GM10266 (cell line): ENCODE results near the gene SIGLEC8.

Experiments used
- DNase-seq: peaks from one replicate; pipeline ENCODE4 v3.0.0; 2012; ENCODE audit errors: extremely low spot score
- TF ChIP-seq, protein P1 (sequence below): IDR thresholded peaks from 2 replicates; pipeline ENCODE4 v1.5.1; 2012; ENCODE audit warnings: mild to moderate bottlenecking, low read depth; ENCODE audit not compliant: control insufficient read depth, insufficient read depth; ENCODE audit errors: missing control alignments

Gene SIGLEC8

DNA sequence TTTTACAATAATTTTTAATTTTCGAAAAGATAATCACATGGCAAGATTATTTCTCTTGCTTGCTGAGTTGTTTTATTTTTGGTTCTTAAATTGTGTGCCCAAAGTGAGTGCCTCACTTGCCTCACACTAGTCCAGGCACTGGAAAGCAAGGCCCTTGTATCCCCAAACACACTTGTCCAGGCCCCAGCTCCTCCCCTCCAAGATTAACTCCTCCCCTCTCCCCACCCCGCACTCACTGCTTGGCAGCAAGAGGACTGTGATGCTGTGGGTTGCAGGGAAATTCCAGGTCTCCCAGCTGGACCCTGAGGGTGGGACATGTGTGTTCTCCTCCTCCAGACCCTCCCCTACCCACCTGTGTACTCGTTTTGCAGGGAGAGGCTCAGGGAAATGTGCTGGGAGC, 39.4 kb upstream of the SIGLEC8 start:
- no peak for DNase-seq
- TF ChIP-seq, protein P1, sequence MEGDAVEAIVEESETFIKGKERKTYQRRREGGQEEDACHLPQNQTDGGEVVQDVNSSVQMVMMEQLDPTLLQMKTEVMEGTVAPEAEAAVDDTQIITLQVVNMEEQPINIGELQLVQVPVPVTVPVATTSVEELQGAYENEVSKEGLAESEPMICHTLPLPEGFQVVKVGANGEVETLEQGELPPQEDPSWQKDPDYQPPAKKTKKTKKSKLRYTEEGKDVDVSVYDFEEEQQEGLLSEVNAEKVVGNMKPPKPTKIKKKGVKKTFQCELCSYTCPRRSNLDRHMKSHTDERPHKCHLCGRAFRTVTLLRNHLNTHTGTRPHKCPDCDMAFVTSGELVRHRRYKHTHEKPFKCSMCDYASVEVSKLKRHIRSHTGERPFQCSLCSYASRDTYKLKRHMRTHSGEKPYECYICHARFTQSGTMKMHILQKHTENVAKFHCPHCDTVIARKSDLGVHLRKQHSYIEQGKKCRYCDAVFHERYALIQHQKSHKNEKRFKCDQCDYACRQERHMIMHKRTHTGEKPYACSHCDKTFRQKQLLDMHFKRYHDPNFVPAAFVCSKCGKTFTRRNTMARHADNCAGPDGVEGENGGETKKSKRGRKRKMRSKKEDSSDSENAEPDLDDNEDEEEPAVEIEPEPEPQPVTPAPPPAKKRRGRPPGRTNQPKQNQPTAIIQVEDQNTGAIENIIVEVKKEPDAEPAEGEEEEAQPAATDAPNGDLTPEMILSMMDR, result no peak

DNA sequence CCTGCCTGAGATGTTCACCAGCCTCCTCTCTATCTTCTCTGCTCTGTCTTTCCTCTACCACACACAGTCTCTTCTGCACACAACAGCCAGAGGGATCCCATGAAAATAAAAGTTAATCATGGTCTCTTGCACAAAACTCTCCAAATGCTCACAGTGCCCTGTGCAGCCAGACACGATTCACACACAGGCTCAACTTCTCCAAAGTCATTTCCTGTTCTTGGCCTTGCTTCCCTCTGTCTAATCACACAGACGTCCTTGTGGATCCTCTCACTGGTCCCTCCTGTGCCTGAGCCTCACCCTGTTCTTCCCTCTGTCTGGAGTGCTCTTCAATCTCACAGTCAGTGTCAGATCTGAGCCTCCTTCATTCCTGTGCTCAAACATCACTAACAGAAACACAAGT, 35.5 kb upstream of the SIGLEC8 start:
- TF ChIP-seq, protein P1, result no peak
- DNase-seq, result no peak

DNA sequence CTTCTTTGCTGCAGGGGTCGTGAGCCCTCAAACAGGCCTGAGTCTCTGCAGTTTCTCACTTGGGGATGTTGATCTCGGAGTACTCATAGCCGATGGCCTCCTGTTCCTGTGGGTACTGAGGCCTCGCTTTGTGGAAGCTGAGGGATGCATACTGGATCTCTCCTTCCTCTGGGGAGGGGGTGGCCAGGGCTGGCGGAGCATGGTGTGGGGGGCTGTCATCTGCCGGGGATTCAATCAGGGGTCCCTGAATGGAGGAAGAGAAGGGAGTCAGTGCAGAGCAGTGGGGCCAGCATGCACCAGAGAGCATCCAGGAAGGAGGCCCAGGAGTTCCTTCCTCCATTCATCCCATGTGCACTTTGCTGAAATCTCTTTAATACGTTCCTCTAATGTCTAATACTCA, 33.3 kb upstream of the SIGLEC8 start:
- no peak for DNase-seq
- TF ChIP-seq, protein P1, result no peak

DNA sequence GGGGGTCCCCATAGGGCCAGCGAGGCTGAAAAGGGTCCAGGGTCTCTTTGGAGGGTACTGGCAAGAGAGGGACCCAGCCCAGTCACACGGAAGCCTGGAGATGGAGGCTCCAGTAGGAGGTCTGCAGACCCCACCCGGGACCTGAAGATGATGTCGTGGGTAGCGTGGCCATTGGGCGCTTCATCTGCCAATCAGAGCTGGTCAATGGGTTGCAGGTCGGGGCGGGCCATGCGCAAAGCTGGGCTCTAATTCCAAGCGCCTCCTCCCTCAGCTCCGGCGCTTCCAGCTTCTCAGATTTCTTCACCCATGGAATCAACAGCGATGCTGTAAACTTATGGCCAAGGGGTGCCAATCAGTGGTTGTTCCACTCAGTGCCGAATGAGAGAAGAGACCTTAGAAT, 32.4 kb upstream of the SIGLEC8 start:
- no peak for DNase-seq
- TF ChIP-seq, protein P1, result no peak

DNA sequence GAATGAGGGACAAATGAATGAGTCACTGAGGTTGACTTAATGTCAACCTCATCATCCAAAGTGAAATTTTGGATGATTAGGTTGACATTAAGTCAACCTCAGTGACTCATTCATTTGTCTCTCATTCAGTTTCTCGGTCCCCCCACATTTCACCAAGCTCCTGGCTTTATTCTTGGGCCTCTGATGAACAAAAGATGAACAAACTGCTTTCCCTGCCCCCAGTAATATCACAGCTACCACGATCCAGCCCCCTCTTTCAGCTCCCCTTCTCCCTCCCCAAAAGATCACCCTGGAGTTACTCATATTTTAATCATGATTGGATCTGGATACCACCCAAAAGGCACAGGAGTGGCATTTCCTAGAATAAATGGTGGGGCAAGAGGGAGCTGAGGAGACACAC, 30.9 kb upstream of the SIGLEC8 start:
- TF ChIP-seq, protein P1, result no peak
- DNase-seq, result no peak

DNA sequence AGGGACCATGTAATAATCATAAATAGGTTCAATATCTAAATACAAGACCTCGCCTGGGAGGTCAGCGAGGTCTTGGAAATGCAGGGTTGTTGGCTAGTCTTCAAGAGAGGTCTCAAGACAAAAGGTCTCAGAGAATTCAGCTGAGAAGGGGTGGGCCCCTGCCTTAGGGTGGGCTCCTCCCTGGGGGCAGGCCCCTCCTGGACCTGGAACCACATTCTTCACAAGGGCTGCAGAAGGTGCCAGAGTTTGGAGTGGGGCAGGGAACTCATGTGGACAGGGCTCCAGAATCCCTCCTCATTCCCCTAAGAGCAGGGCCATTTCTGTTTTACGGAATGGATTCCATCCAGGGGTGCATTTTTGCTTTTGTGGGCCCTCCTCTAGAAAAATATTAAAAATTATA, 30.2 kb upstream of the SIGLEC8 start:
- TF ChIP-seq, protein P1, result no peak
- no peak for DNase-seq

DNA sequence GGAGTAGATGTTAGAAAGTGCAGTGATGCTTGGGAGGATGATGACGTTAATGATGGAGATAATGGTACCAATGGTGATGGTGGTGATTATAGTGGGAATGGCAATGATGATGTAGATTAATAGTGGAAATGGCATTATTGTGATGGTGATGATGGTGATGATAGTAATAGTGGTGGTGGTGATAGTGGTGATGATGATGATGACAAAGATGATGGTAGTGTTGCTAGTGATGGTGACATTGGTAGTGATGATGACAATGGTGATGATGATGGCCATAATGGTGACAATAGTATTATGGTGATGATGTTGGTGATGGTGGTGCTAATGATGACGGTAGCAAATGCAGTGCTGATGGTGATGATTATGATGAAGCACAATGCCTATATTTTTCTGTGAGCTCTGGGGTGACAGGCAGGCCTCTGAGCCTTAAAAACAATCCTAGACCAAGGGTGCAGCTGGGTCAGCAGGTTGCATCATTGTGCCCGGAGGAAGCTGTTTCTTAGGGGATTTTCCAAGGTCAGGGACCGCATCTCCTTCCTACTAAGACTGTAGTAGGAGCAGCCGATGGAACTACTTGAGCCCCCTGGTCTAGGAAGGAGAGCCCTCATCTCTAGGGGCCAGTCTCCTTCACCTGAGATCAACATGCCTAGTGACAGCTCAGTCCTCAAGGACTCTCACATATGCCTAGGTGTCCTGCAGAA, 27.9 kb upstream of the SIGLEC8 start:
- TF ChIP-seq, protein P1, result no peak

More for the DNA sequence above, 27.9 kb upstream of the SIGLEC8 start:
- no peak for DNase-seq
